Right ventricle myocardium inferior (tissue), 1 donor: ENCODE data around the gene WFS1. TPM values are rescaled to one million over a fixed set of nuclear protein-coding genes. Genes with fewer than 3 reads are reported as not detected.

Source experiments
- ATAC-seq: fragments of 200-7000 bp; cut with Tn5 transposase; one replicate; pipeline ENCODE4 v1.9.1; 2020; ENCODE audit warnings: mild to moderate bottlenecking, moderate library complexity
- DNase-seq: peaks from one replicate; pipeline ENCODE4 v3.0.0; 2021; ENCODE audit errors: missing footprints
- intact Hi-C: fragments of 100-400 bp; cut with DNase I; formaldehyde crosslinking; loops from one replicate; pipeline ENCODE4 v1.11.0; 2022
- total RNA-seq: library from RNA; stranded (reverse); fragmentation: NEBNext Ultra II Directional; extraction: Animal tissue kit (Norgen Biotek cat#: 25700); gene quantifications from one replicate; pipeline ENCODE4 v1.2.1, GENCODE V29; 2021
- donor health status: DM: no; HTN: yes; CAD: no; lungs with severe emphysema.

WFS1 gene
- total RNA-seq, 1 donor from 2014 or later = 88.4 TPM

GRCh38 chr4:6273661-6273990, 4.0 kb downstream of the WFS1 start:
- DNase-seq = no peak
- intact Hi-C loops = loop anchor here (5.0 to 10.0 kb wide), 2 partner anchors 34 to 791 kb away; partner anchors contain the start of gene GRPEL1
- no peak for ATAC-seq

- intact Hi-C loops = loop anchor here (10.0 kb wide), 1 partner anchor 789 kb away; the partner anchor contains the start of gene GRPEL1
These were observed 5.7 kb downstream of the WFS1 start for GRCh38 chr4:6275351-6275750.

GRCh38 chr4:6275898-6276806, 6.5 kb downstream of the WFS1 start:
- intact Hi-C loops = loop anchor here (10.0 kb wide), 1 partner anchor 789 kb away; the partner anchor contains the start of gene GRPEL1
- ATAC-seq (peak; percentile 22), DNase-seq (peak; percentile 70)

More at GRCh38 chr4:6275351-6275750, 5.7 kb downstream of the WFS1 start:
- ATAC-seq (no peak), DNase-seq (no peak)

GRCh38 chr4:6277139-6277802, 7.6 kb downstream of the WFS1 start:
- ATAC-seq (peak; percentile 68), DNase-seq (peak; percentile 83)
- intact Hi-C loops = loop anchor here (10.0 kb wide), 1 partner anchor 788 kb away; the partner anchor contains the start of gene GRPEL1

- ATAC-seq (no peak), DNase-seq (peak; percentile 37)
- intact Hi-C loops = loop anchor here (10.0 kb wide), 1 partner anchor 787 kb away; the partner anchor contains the start of gene GRPEL1
These were observed 8.5 kb downstream of the WFS1 start for GRCh38 chr4:6277935-6278800.

GRCh38 chr4:6278801-6279197, 9.1 kb downstream of the WFS1 start:
- ATAC-seq (peak; percentile 74), DNase-seq (peak; percentile 71)
- intact Hi-C loops = loop anchor here (10.0 kb wide), 1 partner anchor 786 kb away; the partner anchor contains the start of gene GRPEL1

GRCh38 chr4:6279582-6280289, 10.1 kb downstream of the WFS1 start:
- DNase-seq = peak; percentile 27
- intact Hi-C loops = loop anchor here (10.0 kb wide), 1 partner anchor 785 kb away; the partner anchor contains the start of gene GRPEL1
- no peak for ATAC-seq

- intact Hi-C loops = no loop called here
- DNase-seq (peak; percentile 45), ATAC-seq (no peak)
These were observed 10.8 kb downstream of the WFS1 start for GRCh38 chr4:6280365-6280996.

GRCh38 chr4:6281436-6282313, 12.0 kb downstream of the WFS1 start:
- DNase-seq (peak; percentile 64), ATAC-seq (peak; percentile 53)
- intact Hi-C loops = no loop called here

GRCh38 chr4:6282314-6282771, 12.7 kb downstream of the WFS1 start:
- DNase-seq = peak; percentile 31

GRCh38 chr4:6283282-6283681, 13.6 kb downstream of the WFS1 start:
- ATAC-seq = no peak
- intact Hi-C loops = no loop called here
- DNase-seq = no peak

More at GRCh38 chr4:6282314-6282771, 12.7 kb downstream of the WFS1 start:
- no peak for ATAC-seq
- intact Hi-C loops = no loop called here

- ATAC-seq (no peak), DNase-seq (peak; percentile 27)
- intact Hi-C loops = no loop called here
These were observed 17.6 kb downstream of the WFS1 start for GRCh38 chr4:6287017-6287788.

- DNase-seq = peak; percentile 9
- intact Hi-C loops = no loop called here
- ATAC-seq = no peak
These were observed 18.7 kb downstream of the WFS1 start for GRCh38 chr4:6288342-6288741.

GRCh38 chr4:6288871-6289270, 19.2 kb downstream of the WFS1 start:
- intact Hi-C loops = no loop called here
- DNase-seq (peak; percentile 43), ATAC-seq (no peak)

- ATAC-seq (no peak), DNase-seq (peak; percentile 26)
- intact Hi-C loops = no loop called here
These were observed 20.6 kb downstream of the WFS1 start for GRCh38 chr4:6290256-6290655.
